Activated T-cell treated with anti-CD3 and anti-CD28 coated beads, Interleukin-2, amount 50 U/mL, for 72 hours (primary cell): ENCODE data around the gene UBE2O. TPM values are rescaled to one million over a fixed set of nuclear protein-coding genes. Genes with fewer than 3 reads are reported as not detected.

Source experiments
- ATAC-seq, 2 donors: fragments of 150-1000 bp; cut with Tn5 transposase; replicated peaks in 1 of 2; 2 replicates each; pipeline ENCODE4 v1.10.0; 2021; ENCODE audit warnings: moderate library complexity in 2 of 2, mild to moderate bottlenecking in 1 of 2
- DNase-seq, 2 donors: peaks; one replicate each; pipeline ENCODE4 v3.0.0; 2021 to 2022; ENCODE audit warnings: mixed read lengths in 1 of 2
- H3K27ac Mint-ChIP-seq: one replicate; pipeline ENCODE4 v1.8.0; 2022; ENCODE audit warnings: mild to moderate bottlenecking, moderate library complexity, mixed read lengths
- H3K27me3 Mint-ChIP-seq: one replicate; pipeline ENCODE4 v1.8.0; 2022; ENCODE audit warnings: low read depth, mixed read lengths
- H3K36me3 Mint-ChIP-seq, 2 donors: one replicate each; pipeline ENCODE4 v1.8.0; 2022; ENCODE audit warnings: mixed read lengths in 2 of 2, mild to moderate bottlenecking in 1 of 2; ENCODE audit not compliant: insufficient read depth in 2 of 2
- H3K4me1 Mint-ChIP-seq: one replicate; pipeline ENCODE4 v1.8.0; 2022; ENCODE audit warnings: low read depth, mixed read lengths
- H3K4me3 Mint-ChIP-seq, 2 donors: one replicate each; pipeline ENCODE4 v1.8.0; 2022; ENCODE audit warnings: mild to moderate bottlenecking in 2 of 2, mixed read lengths in 2 of 2, moderate library complexity in 2 of 2
- H3K9me3 Mint-ChIP-seq, 2 donors: one replicate each; pipeline ENCODE4 v1.8.0; 2022; ENCODE audit warnings: mixed read lengths in 2 of 2
- total RNA-seq, 2 donors: library from RNA; stranded (reverse); gene quantifications; one replicate each; pipeline ENCODE4 v1.2.3, GENCODE V29; 2022

The UBE2O gene
- total RNA-seq, 2 donors from 2014 or later = 21.5 to 22.8 TPM

DNA sequence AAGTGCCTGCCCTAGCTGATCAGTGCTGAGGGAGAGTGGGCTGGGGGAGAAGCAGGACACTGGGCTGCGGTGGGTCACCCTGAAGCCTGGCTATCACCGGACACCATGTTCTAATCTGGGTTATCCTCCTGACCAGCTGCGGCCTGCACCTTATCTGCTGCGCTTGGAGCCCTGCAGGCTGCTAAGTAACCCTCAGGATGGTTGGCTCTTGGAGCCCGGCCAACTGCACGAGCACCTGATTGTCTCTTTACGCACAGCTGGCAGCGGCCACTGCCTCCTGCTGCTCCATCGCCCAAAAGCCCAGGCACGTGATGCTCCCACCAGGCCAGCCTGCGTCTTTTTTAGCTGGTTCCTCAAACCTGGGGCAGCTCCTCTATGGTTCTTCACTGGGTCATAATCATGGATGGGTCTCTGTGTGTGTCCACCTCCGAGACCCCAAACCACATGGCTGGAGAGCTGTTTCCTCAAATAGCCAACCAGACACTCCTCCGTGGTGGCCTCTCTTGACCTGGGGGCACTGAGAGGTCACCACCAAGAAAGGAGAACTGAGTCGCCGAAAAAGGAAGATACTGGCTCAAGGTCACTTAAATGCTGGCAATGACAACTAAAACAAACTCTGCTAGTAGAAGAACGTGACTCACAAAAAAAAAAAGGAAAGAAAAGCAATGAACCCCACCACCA lies 46.8 kb downstream of the UBE2O start:
- no peak for DNase-seq
- H3K4me1 Mint-ChIP-seq = peaks cover 13% of the 10 kb centered on the region
- H3K9me3 Mint-ChIP-seq = no peaks in the 10 kb centered on the region
- H3K27ac Mint-ChIP-seq = no peak overlapping the region
- no peaks in the 10 kb centered on the region for H3K27me3 Mint-ChIP-seq
- peaks cover 2 to 6% of the 10 kb centered on the region in 2 donors for H3K36me3 Mint-ChIP-seq
- H3K4me3 Mint-ChIP-seq = no peak overlapping the region
- ATAC-seq = no peak

GRCh38 chr17:76405607-76405966 lies 47.4 kb downstream of the UBE2O start:
- DNase-seq = no peak
- no peak for ATAC-seq
- Mint-ChIP-seq H3K4me3 (no peak overlapping the region), H3K4me1 (peaks cover 13% of the 10 kb centered on the region), H3K27ac (no peak overlapping the region), H3K36me3 (peaks cover 2 to 6% of the 10 kb centered on the region in 2 donors), H3K9me3 (no peaks in the 10 kb centered on the region), H3K27me3 (no peaks in the 10 kb centered on the region)

GRCh38 chr17:76404976-76405563 lies 47.9 kb downstream of the UBE2O start:
- Mint-ChIP-seq H3K27ac (no peak overlapping the region), H3K4me3 (no peak overlapping the region), H3K27me3 (no peaks in the 10 kb centered on the region), H3K4me1 (peaks cover 13% of the 10 kb centered on the region), H3K9me3 (no peaks in the 10 kb centered on the region), H3K36me3 (peaks cover 2 to 6% of the 10 kb centered on the region in 2 donors)
- DNase-seq (no peak), ATAC-seq (no peak)

DNA sequence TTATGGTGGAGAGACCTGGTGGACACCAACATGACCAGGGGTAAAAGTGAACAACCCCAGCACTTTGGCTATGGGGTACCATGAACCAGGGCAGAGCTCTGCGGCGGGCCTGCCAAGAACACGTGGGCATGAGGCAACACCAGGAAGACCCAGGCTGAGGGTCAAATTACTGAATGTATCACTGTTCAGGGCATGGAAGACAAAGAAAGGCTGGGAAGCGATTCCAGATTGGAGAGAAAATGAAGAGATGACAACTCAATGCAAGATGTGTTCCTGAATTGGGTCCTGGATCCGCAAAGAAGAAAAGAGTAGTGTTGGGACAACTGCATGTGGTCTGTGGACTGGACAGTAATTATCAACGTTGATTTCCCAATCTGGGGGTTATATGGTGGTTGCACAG lies 48.7 kb downstream of the UBE2O start:
- Mint-ChIP-seq H3K36me3 (peaks cover 2 to 11% of the 10 kb centered on the region in 2 donors), H3K4me3 (no peak overlapping the region), H3K9me3 (no peaks in the 10 kb centered on the region), H3K27me3 (no peaks in the 10 kb centered on the region), H3K4me1 (peaks cover 13% of the 10 kb centered on the region), H3K27ac (no peak overlapping the region)
- ATAC-seq = no peak
- no peak for DNase-seq

- no peaks in the 10 kb centered on the region for H3K9me3 Mint-ChIP-seq
- no peak overlapping the region for H3K27ac Mint-ChIP-seq
- no peak for DNase-seq
- H3K4me3 Mint-ChIP-seq = no peak overlapping the region
- no peaks in the 10 kb centered on the region for H3K27me3 Mint-ChIP-seq
- no peak for ATAC-seq
- H3K36me3 Mint-ChIP-seq = peaks cover 2 to 11% of the 10 kb centered on the region in 2 donors
- no peaks in the 10 kb centered on the region for H3K4me1 Mint-ChIP-seq
These were observed 50.2 kb downstream of the UBE2O start for GRCh38 chr17:76402711-76403110.

- ATAC-seq (no peak), DNase-seq (no peak)
- no peak overlapping the region for H3K4me3 Mint-ChIP-seq
- H3K36me3 Mint-ChIP-seq = peaks cover 2 to 11% of the 10 kb centered on the region in 2 donors
- H3K4me1 Mint-ChIP-seq = no peaks in the 10 kb centered on the region
- no peak overlapping the region for H3K27ac Mint-ChIP-seq
- no peaks in the 10 kb centered on the region for H3K27me3 Mint-ChIP-seq
- H3K9me3 Mint-ChIP-seq = no peaks in the 10 kb centered on the region
These were observed 53.5 kb downstream of the UBE2O start for GRCh38 chr17:76399175-76400172.

DNA sequence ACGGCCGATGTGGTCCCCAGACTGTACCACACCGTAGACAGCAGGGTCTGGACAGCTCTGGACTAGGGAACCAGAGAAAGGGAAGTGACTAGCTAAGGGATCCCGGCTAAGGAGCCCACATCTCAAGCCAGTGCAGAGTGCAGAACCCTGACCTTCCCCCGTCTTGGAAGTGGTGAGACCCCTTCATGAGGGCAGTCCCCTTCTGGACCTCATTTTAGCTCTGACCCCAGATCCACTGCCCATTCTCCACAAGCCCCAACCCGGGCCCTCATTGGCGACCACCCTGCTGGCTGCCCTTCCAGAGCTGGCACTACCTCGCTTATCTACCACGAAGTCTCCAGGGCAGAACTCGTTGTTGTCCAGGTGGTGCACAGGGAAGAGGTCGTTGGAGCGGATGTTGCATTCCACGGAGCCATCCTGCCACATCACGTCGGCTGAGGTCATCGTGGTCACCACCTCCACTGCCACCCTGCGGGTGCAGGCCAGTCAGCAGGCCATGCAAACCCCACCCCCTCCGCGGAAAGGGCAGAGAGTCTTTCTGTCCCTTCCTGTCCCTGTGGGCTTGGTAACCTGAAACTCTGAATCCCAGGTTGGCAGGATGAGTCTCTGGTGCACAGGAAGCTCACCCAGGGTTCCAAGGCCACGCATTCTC lies 54.3 kb downstream of the UBE2O start:
- Mint-ChIP-seq H3K27ac (no peak overlapping the region), H3K4me3 (no peak overlapping the region), H3K27me3 (no peaks in the 10 kb centered on the region), H3K9me3 (no peaks in the 10 kb centered on the region), H3K4me1 (no peaks in the 10 kb centered on the region), H3K36me3 (peaks cover 0 to 8% of the 10 kb centered on the region in 2 donors)
- DNase-seq (no peak), ATAC-seq (peak in 1 of 2 donors; percentile 33)

GRCh38 chr17:76397687-76398522 lies 55.0 kb downstream of the UBE2O start:
- DNase-seq = peak; percentile 85 to 88
- ATAC-seq = peak; percentile 78 to 83
- Mint-ChIP-seq H3K36me3 (peaks cover 0 to 6% of the 10 kb centered on the region in 2 donors), H3K27ac (no peak overlapping the region), H3K4me1 (no peaks in the 10 kb centered on the region), H3K27me3 (no peaks in the 10 kb centered on the region), H3K9me3 (no peaks in the 10 kb centered on the region), H3K4me3 (no peak overlapping the region)

GRCh38 chr17:76397184-76397583 lies 55.8 kb downstream of the UBE2O start:
- Mint-ChIP-seq H3K27ac (no peak overlapping the region), H3K27me3 (no peaks in the 10 kb centered on the region), H3K4me1 (no peaks in the 10 kb centered on the region), H3K4me3 (no peak overlapping the region), H3K9me3 (no peaks in the 10 kb centered on the region), H3K36me3 (peaks cover 0 to 5% of the 10 kb centered on the region in 2 donors)
- DNase-seq = no peak
- no peak for ATAC-seq

GRCh38 chr17:76395980-76396379 lies 57.0 kb downstream of the UBE2O start:
- Mint-ChIP-seq H3K4me3 (no peak overlapping the region), H3K9me3 (no peaks in the 10 kb centered on the region), H3K36me3 (peaks cover 0 to 5% of the 10 kb centered on the region in 2 donors), H3K27ac (no peak overlapping the region), H3K27me3 (no peaks in the 10 kb centered on the region), H3K4me1 (no peaks in the 10 kb centered on the region)
- ATAC-seq = no peak
- DNase-seq = no peak

- no peak overlapping the region for H3K27ac Mint-ChIP-seq
- no peaks in the 10 kb centered on the region for H3K27me3 Mint-ChIP-seq
- H3K4me1 Mint-ChIP-seq = no peaks in the 10 kb centered on the region
- H3K9me3 Mint-ChIP-seq = no peaks in the 10 kb centered on the region
- DNase-seq (no peak), ATAC-seq (no peak)
- no peaks in the 10 kb centered on the region for H3K36me3 Mint-ChIP-seq
- H3K4me3 Mint-ChIP-seq = no peak overlapping the region
These were observed 58.8 kb downstream of the UBE2O start for GRCh38 chr17:76394166-76394565.

DNA sequence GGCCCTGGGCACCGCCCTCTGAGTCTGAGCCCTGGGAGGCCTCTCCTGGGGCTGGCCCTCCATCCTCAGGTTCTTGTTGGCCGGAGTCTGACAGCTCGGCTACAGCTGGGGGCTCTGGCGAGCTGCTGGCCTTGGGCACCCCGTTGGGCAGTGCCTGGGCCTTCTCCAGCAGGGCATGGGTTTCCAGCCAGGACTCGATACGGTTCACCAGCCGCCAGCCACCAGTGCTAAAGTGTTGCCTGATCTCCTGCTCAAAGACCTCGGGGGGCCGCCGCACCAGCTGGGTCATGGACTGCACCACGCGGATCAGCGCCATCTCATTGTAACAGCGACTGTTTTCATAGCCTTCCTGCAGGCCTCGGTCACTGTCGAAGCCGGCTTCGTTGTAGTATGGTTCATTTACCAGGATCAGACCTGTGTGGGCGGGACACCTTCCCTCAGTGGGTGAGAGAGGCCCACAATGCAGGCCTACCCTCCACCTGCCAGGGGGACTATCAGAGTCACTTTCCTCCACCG lies 61.7 kb downstream of the UBE2O start:
- Mint-ChIP-seq H3K9me3 (no peaks in the 10 kb centered on the region), H3K36me3 (no peaks in the 10 kb centered on the region), H3K27me3 (no peaks in the 10 kb centered on the region), H3K4me1 (peaks cover 5% of the 10 kb centered on the region), H3K27ac (no peak overlapping the region), H3K4me3 (no peak overlapping the region)
- DNase-seq = no peak
- no peak for ATAC-seq
